Activated B cell treated with CpG ODN at 0.5 μM for 24 hours (primary cell): ENCODE results near the gene SLC5A3. TPM values are rescaled to one million over a fixed set of nuclear protein-coding genes. Genes with fewer than 3 reads are reported as not detected.
A peak's percentile ranks its signal among the peaks of the same experiment; 100 is the strongest.

Experiments
- ATAC-seq: fragments of 200-7000 bp; cut with Tn5 transposase; one replicate; pipeline ENCODE4 v1.10.0; 2021; ENCODE audit warnings: low read depth, mild to moderate bottlenecking, moderate library complexity
- CTCF ChIA-PET: fragments of 350-600 bp; sonication (Branson Sonifier 250); formaldehyde crosslinking; loops from one replicate; lab custom pipeline; 2021; ENCODE audit warnings: antibody characterized with exemption; lab: Charles Lee
- POLR2A ChIA-PET: fragments of 350-600 bp; sonication (Branson Sonifier 250); formaldehyde crosslinking; loops from one replicate; lab custom pipeline; 2021; ENCODE audit warnings: antibody characterized with exemption; lab: Charles Lee
- DNase-seq: peaks from one replicate; pipeline ENCODE4 v3.0.0; 2022
- H3K27ac Mint-ChIP-seq: one replicate; pipeline ENCODE4 v1.8.0; 2020; ENCODE audit warnings: mixed read lengths
- H3K27me3 Mint-ChIP-seq: one replicate; pipeline ENCODE4 v1.8.0; 2021; ENCODE audit warnings: mixed read lengths
- H3K36me3 Mint-ChIP-seq: one replicate; pipeline ENCODE4 v1.8.0; 2021; ENCODE audit warnings: low read depth, mixed read lengths
- H3K4me1 Mint-ChIP-seq: one replicate; pipeline ENCODE4 v1.8.0; 2021; ENCODE audit warnings: mixed read lengths
- H3K4me3 Mint-ChIP-seq: one replicate; pipeline ENCODE4 v1.8.0; 2020; ENCODE audit warnings: mild to moderate bottlenecking, mixed read lengths
- H3K9me3 Mint-ChIP-seq: one replicate; pipeline ENCODE4 v1.8.0; 2020; ENCODE audit warnings: mixed read lengths
- CTCF ChIP-seq: fragments of 200-600 bp; IDR thresholded peaks from one replicate; pipeline ENCODE4 v1.8.0; 2022; ENCODE audit warnings: antibody characterized with exemption, mild to moderate bottlenecking
- intact Hi-C: fragments of 100-400 bp; cut with micrococcal nuclease; formaldehyde crosslinking; loops from one replicate; pipeline ENCODE4 v1.15.1; 2024
- total RNA-seq: library from RNA; stranded (reverse); gene quantifications from 2 replicates; pipeline ENCODE4 v1.2.3, GENCODE V29; 2022

Gene SLC5A3
- total RNA-seq, 1 donor from 2014 or later: 9.0 TPM

GRCh38 chr21:34047835-34048234, 25.5 kb upstream of the SLC5A3 start:
- no peak for TF ChIP-seq CTCF

GRCh38 chr21:34052171-34052570, 21.2 kb upstream of the SLC5A3 start:
- no peak overlapping the region for H3K27ac Mint-ChIP-seq
- POLR2A ChIA-PET: no interaction called here
- intact Hi-C loops: no loop called here

More at GRCh38 chr21:34047835-34048234, 25.5 kb upstream of the SLC5A3 start:
- ChIA-PET POLR2A (interaction anchor here (0.7 kb wide), 1 partner anchor 36 kb away, joined by 3 read pairs; no protein-coding TSS in a partner anchor), CTCF (no interaction called here)
- peaks cover 4% of the 10 kb centered on the region for H3K9me3 Mint-ChIP-seq
- intact Hi-C loops: no loop called here
- peaks cover 9% of the 10 kb centered on the region for H3K4me1 Mint-ChIP-seq
- H3K27me3 Mint-ChIP-seq: no peaks in the 10 kb centered on the region
- no peak overlapping the region for H3K4me3 Mint-ChIP-seq
- DNase-seq: no peak
- H3K36me3 Mint-ChIP-seq: no peaks in the 10 kb centered on the region
- no peak for ATAC-seq
- no peak overlapping the region for H3K27ac Mint-ChIP-seq

GRCh38 chr21:34054259-34054658, 19.1 kb upstream of the SLC5A3 start:
- no peak overlapping the region for H3K4me3 Mint-ChIP-seq
- POLR2A ChIA-PET: no interaction called here
- no peaks in the 10 kb centered on the region for H3K9me3 Mint-ChIP-seq
- no peak overlapping the region for H3K27ac Mint-ChIP-seq
- no peak for TF ChIP-seq CTCF
- intact Hi-C loops: no loop called here
- no peaks in the 10 kb centered on the region for H3K27me3 Mint-ChIP-seq
- no peak for ATAC-seq
- CTCF ChIA-PET: no interaction called here
- peaks cover 8% of the 10 kb centered on the region for H3K4me1 Mint-ChIP-seq
- no peaks in the 10 kb centered on the region for H3K36me3 Mint-ChIP-seq
- DNase-seq: no peak

More at GRCh38 chr21:34052171-34052570, 21.2 kb upstream of the SLC5A3 start:
- Mint-ChIP-seq H3K4me1 (peaks cover 8% of the 10 kb centered on the region), H3K9me3 (peaks cover 4% of the 10 kb centered on the region), H3K27me3 (no peaks in the 10 kb centered on the region), H3K36me3 (no peaks in the 10 kb centered on the region), H3K4me3 (no peak overlapping the region)
- DNase-seq: no peak
- TF ChIP-seq CTCF: no peak
- ATAC-seq: no peak
- CTCF ChIA-PET: no interaction called here

GRCh38 chr21:34055615-34056014, 17.8 kb upstream of the SLC5A3 start:
- no peak overlapping the region for H3K27ac Mint-ChIP-seq
- no peaks in the 10 kb centered on the region for H3K27me3 Mint-ChIP-seq
- H3K4me3 Mint-ChIP-seq: no peak overlapping the region
- no peak for TF ChIP-seq CTCF
- ChIA-PET POLR2A (interaction anchor here (0.7 to 1.3 kb wide), 4 partner anchors 15 to 996 kb away, joined by 3 to 5 read pairs (median 4); no protein-coding TSS in a partner anchor), CTCF (interaction anchor here (1.1 kb wide), 1 partner anchor 11 kb away, joined by 3 read pairs; no protein-coding TSS in a partner anchor)
- no peak for DNase-seq
- no peaks in the 10 kb centered on the region for H3K36me3 Mint-ChIP-seq
- H3K4me1 Mint-ChIP-seq: peaks cover 8% of the 10 kb centered on the region
- H3K9me3 Mint-ChIP-seq: no peaks in the 10 kb centered on the region
- intact Hi-C loops: loop anchor here (5.0 kb wide), 1 partner anchor 33 kb away; no protein-coding TSS in a partner anchor
- ATAC-seq: peak; percentile 45

GRCh38 chr21:34061983-34062382, 11.4 kb upstream of the SLC5A3 start:
- no peaks in the 10 kb centered on the region for H3K9me3 Mint-ChIP-seq
- DNase-seq (no peak), ATAC-seq (peak; percentile 50)
- H3K27me3 Mint-ChIP-seq: no peaks in the 10 kb centered on the region
- H3K4me3 Mint-ChIP-seq: no peak overlapping the region
- CTCF ChIA-PET: no interaction called here
- intact Hi-C loops: no loop called here
- H3K36me3 Mint-ChIP-seq: no peaks in the 10 kb centered on the region
- POLR2A ChIA-PET: interaction anchor here (0.6 kb wide), 1 partner anchor 41 kb away, joined by 3 read pairs; no protein-coding TSS in a partner anchor
- no peaks in the 10 kb centered on the region for H3K4me1 Mint-ChIP-seq
- TF ChIP-seq CTCF: no peak
- no peak overlapping the region for H3K27ac Mint-ChIP-seq
